ENCODE data around the gene STX18.
"Not testable (repeated sequence)": the region's sequence is repeated elsewhere in the genome, so short reads cannot be mapped to it uniquely, and the experiment has no call there.

The STX18 gene

GRCh38 chr4:4541661-4542570 is at the start of gene STX18:
TSS of gene STX18 (minus strand) at chr4:4542048. CDS start at chr4:4541964, 84 bp downstream.
- peak; percentile 71 to 93 (median 90) for DNase-seq (ENCODE audit: low read depth in 2 of 3, low spot score in 2 of 3)

- DNase-seq (ENCODE audit: low read depth in 2 of 3, low spot score in 2 of 3), result no peak
Observed at GRCh38 chr4:4591071-4591470, 49.2 kb upstream of the STX18 start.

- DNase-seq (ENCODE audit: low read depth in 2 of 3, low spot score in 2 of 3), result no peak
Observed at GRCh38 chr4:4590546-4590945, 48.7 kb upstream of the STX18 start.

GRCh38 chr4:4585012-4585670 is 43.3 kb upstream of the STX18 start:
- DNase-seq (ENCODE audit: low read depth in 2 of 3, low spot score in 2 of 3), result no peak

GRCh38 chr4:4583606-4584005 is 41.8 kb upstream of the STX18 start:
- no peak for DNase-seq (ENCODE audit: low read depth in 2 of 3, low spot score in 2 of 3)

GRCh38 chr4:4582653-4583052 is 40.8 kb upstream of the STX18 start:
- no peak for DNase-seq (ENCODE audit: low read depth in 2 of 3, low spot score in 2 of 3)

GRCh38 chr4:4580494-4580893 is 38.6 kb upstream of the STX18 start:
- DNase-seq (ENCODE audit: low read depth in 2 of 3, low spot score in 2 of 3), result no peak

GRCh38 chr4:4578981-4579380 is 37.1 kb upstream of the STX18 start:
- no peak for DNase-seq (ENCODE audit: low read depth in 2 of 3, low spot score in 2 of 3)

- no peak for DNase-seq (ENCODE audit: low read depth in 2 of 3, low spot score in 2 of 3)
Observed at GRCh38 chr4:4577359-4577875, 35.6 kb upstream of the STX18 start.

- peak; percentile 13 to 36 (median 27) for DNase-seq (ENCODE audit: low read depth in 2 of 3, low spot score in 2 of 3)
Observed at GRCh38 chr4:4575284-4576211, 33.7 kb upstream of the STX18 start.

- no peak for DNase-seq (ENCODE audit: low read depth in 2 of 3, low spot score in 2 of 3)
Observed at GRCh38 chr4:4574792-4575191, 32.9 kb upstream of the STX18 start.

GRCh38 chr4:4574052-4574451 is 32.2 kb upstream of the STX18 start:
- DNase-seq (ENCODE audit: low read depth in 2 of 3, low spot score in 2 of 3), result no peak

- no peak for DNase-seq (ENCODE audit: low read depth in 2 of 3, low spot score in 2 of 3)
Observed at GRCh38 chr4:4572821-4573220, 31.0 kb upstream of the STX18 start.

- DNase-seq (ENCODE audit: low read depth in 2 of 3, low spot score in 2 of 3), result not testable (repeated sequence)
Observed at GRCh38 chr4:4569861-4570260, 28.0 kb upstream of the STX18 start.

- DNase-seq (ENCODE audit: low read depth in 2 of 3, low spot score in 2 of 3), result no peak
Observed at GRCh38 chr4:4568806-4569427, 27.1 kb upstream of the STX18 start.

- not testable (repeated sequence) for DNase-seq (ENCODE audit: low read depth in 2 of 3, low spot score in 2 of 3)
Observed at GRCh38 chr4:4566359-4566758, 24.5 kb upstream of the STX18 start.

- DNase-seq (ENCODE audit: low read depth in 2 of 3, low spot score in 2 of 3), result no peak
Observed at GRCh38 chr4:4564522-4564921, 22.7 kb upstream of the STX18 start.

- no peak for DNase-seq (ENCODE audit: low read depth in 2 of 3, low spot score in 2 of 3)
Observed at GRCh38 chr4:4560642-4561041, 18.8 kb upstream of the STX18 start.

- no peak for DNase-seq (ENCODE audit: low read depth in 2 of 3, low spot score in 2 of 3)
Observed at GRCh38 chr4:4560136-4560535, 18.3 kb upstream of the STX18 start.

- DNase-seq (ENCODE audit: low read depth in 2 of 3, low spot score in 2 of 3), result no peak
Observed at GRCh38 chr4:4559596-4559995, 17.7 kb upstream of the STX18 start.

GRCh38 chr4:4558881-4559280 is 17.0 kb upstream of the STX18 start:
- DNase-seq (ENCODE audit: low read depth in 2 of 3, low spot score in 2 of 3), result no peak

Measured in activated CD8-positive, alpha-beta memory T cell treated with anti-CD3 and anti-CD28 coated beads for 48 hours (primary cell).